HuH-7.5 (cell line): ENCODE measurements around the gene PTX4.
"Not testable (repeated sequence)": the region's sequence is repeated elsewhere in the genome, so short reads cannot be mapped to it uniquely, and the experiment has no call there.

ENCODE experiments used
- DNase-seq: peaks from one replicate; pipeline ENCODE4 v3.0.0; 2011; ENCODE audit warnings: low spot score

The PTX4 gene

GRCh38 chr16:1443980-1444729 lies 44.6 kb downstream of the PTX4 start, which contains the start of gene CCDC154:
CCDC154 (minus strand) TSS chr16:1444556; CDS start chr16:1444322, 234 bp downstream.
- DNase-seq = no peak

DNA sequence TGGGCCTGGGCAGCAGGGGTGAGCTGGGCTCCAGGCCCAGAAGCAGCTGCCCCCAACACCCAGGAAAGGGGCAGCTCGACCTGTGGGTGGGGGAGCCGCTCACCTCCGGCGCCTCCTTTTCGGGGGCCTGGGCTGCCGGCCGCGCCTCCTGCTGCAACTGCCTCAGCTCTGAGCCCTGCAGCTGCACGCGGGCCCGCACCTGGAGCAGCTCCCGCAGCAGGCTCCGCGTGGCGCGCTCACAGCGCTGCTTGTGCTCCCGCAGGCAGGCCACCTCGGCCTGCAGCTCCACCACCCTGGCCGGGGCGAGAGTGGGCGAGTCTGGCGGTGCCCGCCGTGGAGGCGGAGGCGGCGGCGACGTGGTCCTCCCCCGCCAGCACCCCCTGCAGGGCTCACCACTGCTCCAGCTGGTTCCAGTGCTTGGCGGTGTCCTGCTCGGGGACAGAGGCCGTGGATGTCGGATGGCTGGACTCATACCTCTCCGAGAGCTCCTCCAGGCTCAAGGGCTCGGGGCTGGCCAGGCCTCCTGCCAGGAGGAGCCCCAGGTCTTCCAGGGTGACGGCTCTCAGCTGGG lies 45.3 kb downstream of the PTX4 start:
- DNase-seq = no peak

DNA sequence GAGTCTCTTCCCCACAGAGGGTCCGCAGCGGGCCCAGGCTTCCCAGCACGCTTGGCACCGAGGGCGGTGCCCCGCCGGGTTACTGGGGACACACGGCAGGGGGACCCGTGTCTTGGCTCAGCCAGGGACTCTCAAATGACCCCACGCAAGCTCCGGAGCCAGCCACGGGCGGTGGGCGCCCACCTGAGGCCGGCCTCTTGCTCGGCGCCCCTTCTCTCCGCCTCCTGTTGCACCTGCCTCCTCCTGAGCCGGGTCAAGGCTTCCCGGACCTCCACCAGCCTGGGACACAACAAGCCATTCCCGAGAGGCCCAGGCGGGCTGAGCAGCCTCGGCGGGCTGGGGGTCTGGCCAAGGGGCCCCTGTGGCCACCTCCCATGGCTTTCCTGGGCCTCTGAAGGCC lies 46.0 kb downstream of the PTX4 start:
- no peak for DNase-seq

- DNase-seq = no peak
Observed at GRCh38 chr16:1441391-1441829, 47.3 kb downstream of the PTX4 start.

GRCh38 chr16:1439699-1440074 lies 49.1 kb downstream of the PTX4 start:
- not testable (repeated sequence) for DNase-seq

GRCh38 chr16:1439058-1439698 lies 49.6 kb downstream of the PTX4 start:
- DNase-seq = no peak

GRCh38 chr16:1438229-1439057 lies 50.3 kb downstream of the PTX4 start:
- no peak for DNase-seq

DNA sequence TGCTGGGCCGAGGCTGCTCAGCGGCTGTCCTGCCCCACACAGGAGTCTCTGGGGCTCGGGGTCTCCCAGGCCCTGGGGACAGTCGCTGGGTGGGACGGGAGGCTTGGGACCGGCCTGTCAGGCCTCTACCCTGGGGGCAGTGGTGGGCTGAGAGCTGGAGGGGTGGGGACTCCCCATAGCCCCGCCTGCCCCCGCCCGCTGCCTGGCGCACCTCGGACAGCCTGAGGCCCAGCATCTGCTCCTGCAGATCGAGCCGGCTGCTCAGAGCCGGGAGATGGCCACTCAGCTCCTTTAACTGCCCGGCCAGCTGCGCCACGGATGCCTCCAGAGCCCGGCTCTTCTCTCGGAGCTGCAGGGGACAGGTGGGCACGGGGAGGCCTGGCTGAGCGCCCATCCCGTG lies 51.1 kb downstream of the PTX4 start:
- no peak for DNase-seq

DNA sequence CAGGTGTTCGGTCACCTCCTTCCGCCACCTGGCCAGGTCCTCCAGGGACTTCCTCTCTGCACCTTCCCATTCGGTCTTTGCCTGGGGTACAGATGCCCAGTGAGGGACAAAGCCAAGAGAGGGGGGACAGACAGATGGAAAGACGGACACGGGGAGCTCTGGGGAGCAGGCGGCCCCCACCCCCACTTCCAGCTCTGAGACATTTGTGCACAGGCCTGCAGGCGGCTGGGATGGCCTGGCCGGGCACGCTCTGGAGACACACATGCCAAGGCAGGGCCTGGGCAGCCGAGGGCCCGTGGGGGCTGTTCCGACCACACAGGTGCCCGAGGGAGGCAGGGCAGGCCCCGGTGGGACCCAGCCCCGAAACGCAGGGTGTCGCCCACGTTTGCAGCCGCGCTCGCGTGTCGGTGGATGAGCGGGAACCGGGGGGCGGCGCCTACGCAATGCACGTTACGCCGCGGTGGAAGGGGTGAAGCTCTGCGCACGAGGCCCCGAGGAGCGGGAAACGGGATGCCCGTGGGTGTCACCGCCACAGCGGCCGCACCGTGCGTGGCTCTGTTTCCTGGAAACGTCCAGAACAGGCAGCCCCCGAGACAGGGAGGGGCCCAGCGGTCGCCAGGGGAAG lies 51.9 kb downstream of the PTX4 start:
- DNase-seq = no peak

GRCh38 chr16:1435921-1436697 lies 52.6 kb downstream of the PTX4 start:
- DNase-seq = peak; percentile 75
